Neural cell (in vitro differentiated cells): Measurements from ENCODE around the gene CKMT2. TPM values are rescaled to one million over a fixed set of nuclear protein-coding genes. Genes with fewer than 3 reads are reported as not detected.

ENCODE experiments used
- H2AFZ ChIP-seq: fragments of 200-600, 300-800 bp; sonication (generic), shearing (Covaris generic); 2 replicates; pipeline ENCODE4 v1.6.0; 2014; ENCODE audit warnings: low read depth, mild to moderate bottlenecking, antibody characterized with exemption, low read length, moderate library complexity
- H3F3A ChIP-seq: fragments of 200-600 bp; shearing (Covaris generic); 2 replicates; pipeline ENCODE4 v1.6.1; 2016; ENCODE audit warnings: mild to moderate bottlenecking, moderate library complexity, mixed read lengths, antibody characterized with exemption, low read length; ENCODE audit not compliant: insufficient read depth, poor library complexity, severe bottlenecking
- H3K27ac ChIP-seq: fragments of 200-600, 300-800 bp; sonication (generic), shearing (Covaris generic); 2 replicates; pipeline ENCODE4 v1.5.1; 2014; ENCODE audit warnings: mild to moderate bottlenecking, low read length, moderate library complexity
- H3K27me3 ChIP-seq: fragments of 300-800, 200-600 bp; sonication (generic), shearing (Covaris generic); 2 replicates; pipeline ENCODE4 v1.6.0; 2014; ENCODE audit warnings: mild to moderate bottlenecking, low read depth, low read length, moderate library complexity; ENCODE audit not compliant: insufficient read depth
- H3K36me3 ChIP-seq: fragments of 300-800, 200-600 bp; sonication (generic), shearing (Covaris generic); 2 replicates; pipeline ENCODE4 v1.5.1; 2014; ENCODE audit warnings: mild to moderate bottlenecking, antibody characterized with exemption, low read length, moderate library complexity; ENCODE audit not compliant: insufficient read depth
- H3K4me2 ChIP-seq: fragments of 300-800, 200-600 bp; sonication (generic), shearing (Covaris generic); 2 replicates; pipeline ENCODE4 v1.6.0; 2014; ENCODE audit warnings: mild to moderate bottlenecking, low read length
- H3K4me3 ChIP-seq: fragments of 300-800, 200-600 bp; sonication (generic), shearing (Covaris generic); 2 replicates; pipeline ENCODE4 v1.5.1; 2014; ENCODE audit warnings: mild to moderate bottlenecking, low read length, moderate library complexity
- H3K79me2 ChIP-seq: fragments of 200-600 bp; shearing (Covaris generic); replicated peaks from 2 replicates; pipeline ENCODE4 v1.6.0; 2014; ENCODE audit warnings: mild to moderate bottlenecking, low read length, moderate library complexity; ENCODE audit not compliant: insufficient read depth
- H3K9ac ChIP-seq: fragments of 300-800, 200-600 bp; sonication (generic), shearing (Covaris generic); 2 replicates; pipeline ENCODE4 v1.6.1; 2016; ENCODE audit warnings: mild to moderate bottlenecking, low read length, mixed read lengths
- H3K9me2 ChIP-seq: fragments of 200-600 bp; shearing (Covaris generic); 2 replicates; pipeline ENCODE4 v1.6.1; 2016; ENCODE audit warnings: mild to moderate bottlenecking, low read length, mixed read lengths; ENCODE audit not compliant: insufficient read depth
- H3K9me3 ChIP-seq: fragments of 200-600, 300-800 bp; sonication (generic), shearing (Covaris generic); 2 replicates; pipeline ENCODE4 v1.6.1; 2016; ENCODE audit warnings: mild to moderate bottlenecking, mixed run types, low read length, moderate library complexity, mixed read lengths
- H4K20me1 ChIP-seq: fragments of 200-600 bp; shearing (Covaris generic); 2 replicates; pipeline ENCODE4 v1.6.1; 2016; ENCODE audit warnings: mild to moderate bottlenecking, mixed run types; ENCODE audit not compliant: insufficient read depth
- CTCF ChIP-seq: fragments of 450-650 bp; IDR thresholded peaks from 2 replicates; pipeline ENCODE4 v1.5.1; 2014; ENCODE audit warnings: antibody characterized with exemption, mild to moderate bottlenecking, moderate library complexity; ENCODE audit not compliant: poor library complexity, severe bottlenecking
- EP300 ChIP-seq: fragments of 450-650 bp; conservative IDR thresholded peaks from 2 replicates; pipeline ENCODE4 v1.6.1; 2014; ENCODE audit warnings: antibody characterized with exemption, mild to moderate bottlenecking, moderate library complexity; ENCODE audit not compliant: poor library complexity, severe bottlenecking
- EZH2 ChIP-seq: fragments of 200-600, 300-800 bp; shearing (Covaris generic), sonication (generic); IDR thresholded peaks from 2 replicates; pipeline ENCODE4 v1.6.1; 2014; ENCODE audit warnings: antibody characterized with exemption, low read length, borderline replicate concordance, mild to moderate bottlenecking; ENCODE audit not compliant: insufficient read depth, poor library complexity, severe bottlenecking
- MXI1 ChIP-seq: fragments of 450-650 bp; conservative IDR thresholded peaks from 2 replicates; pipeline ENCODE4 v1.6.1; 2014; ENCODE audit warnings: antibody characterized with exemption, mild to moderate bottlenecking; ENCODE audit not compliant: poor library complexity, severe bottlenecking
- POLR2AphosphoS5 ChIP-seq: IDR thresholded peaks from 2 replicates; pipeline ENCODE4 v1.6.1; 2012
- RAD21 ChIP-seq: fragments of 450-650 bp; conservative IDR thresholded peaks from 2 replicates; pipeline ENCODE4 v1.6.1; 2014; ENCODE audit warnings: antibody characterized with exemption, mild to moderate bottlenecking, moderate library complexity
- SMC3 ChIP-seq: fragments of 450-650 bp; conservative IDR thresholded peaks from 2 replicates; pipeline ENCODE4 v1.6.1; 2014; ENCODE audit warnings: antibody characterized with exemption, mild to moderate bottlenecking, moderate library complexity; ENCODE audit not compliant: poor library complexity
- TAF1 ChIP-seq: IDR thresholded peaks from 2 replicates; pipeline ENCODE4 v1.6.1; 2012; ENCODE audit warnings: low read depth
- polyA plus RNA-seq: library from polyadenylated mRNA; depleted of rRNA; stranded (reverse); fragments of >200 nt; gene quantifications from 2 replicates; pipeline ENCODE4 v1.2.3, GENCODE V29; 2014
- TF ChIP-seq, protein P1 (sequence below): IDR thresholded peaks from 2 replicates; pipeline ENCODE4 v1.6.1; 2012; ENCODE audit warnings: borderline replicate concordance

Gene CKMT2
- polyA plus RNA-seq, 1 donor from 2014 or later, result not detected

DNA sequence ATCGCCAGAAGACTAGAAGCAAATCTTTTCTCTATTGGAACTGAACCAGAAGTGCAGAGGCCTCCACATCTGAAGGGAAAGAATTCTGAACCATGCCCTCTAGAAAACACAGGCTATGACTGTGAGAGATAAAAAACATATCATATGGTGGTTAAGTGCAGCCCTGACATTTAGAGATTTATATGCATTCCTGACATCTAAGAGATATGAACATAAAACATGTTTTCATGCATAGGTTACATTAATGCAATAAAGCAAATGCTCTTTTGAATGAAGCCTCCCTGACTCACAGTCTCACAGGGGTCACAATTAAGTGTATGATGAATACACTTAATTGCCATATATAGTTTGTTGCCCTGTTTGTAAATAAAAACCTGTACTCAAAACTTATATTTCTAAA, 28.9 kb upstream of the CKMT2 start:
- H3K27ac ChIP-seq, result no peak overlapping the region
- no peaks in the 10 kb centered on the region for H3K27me3 ChIP-seq
- no peak overlapping the region for H3K9ac ChIP-seq
- no peaks in the 10 kb centered on the region for H4K20me1 ChIP-seq
- H2AFZ ChIP-seq, result no peak overlapping the region
- H3K9me3 ChIP-seq, result no peaks in the 10 kb centered on the region
- no peaks in the 10 kb centered on the region for H3K9me2 ChIP-seq
- no peak overlapping the region for H3K4me3 ChIP-seq
- H3K79me2 ChIP-seq, result no peaks in the 10 kb centered on the region
- TF ChIP-seq CTCF (no peak), RAD21 (no peak), SMC3 (no peak), MXI1 (no peak), TAF1 (no peak), EP300 (no peak), POLR2AphosphoS5 (no peak), EZH2 (no peak)
- TF ChIP-seq, protein P1, sequence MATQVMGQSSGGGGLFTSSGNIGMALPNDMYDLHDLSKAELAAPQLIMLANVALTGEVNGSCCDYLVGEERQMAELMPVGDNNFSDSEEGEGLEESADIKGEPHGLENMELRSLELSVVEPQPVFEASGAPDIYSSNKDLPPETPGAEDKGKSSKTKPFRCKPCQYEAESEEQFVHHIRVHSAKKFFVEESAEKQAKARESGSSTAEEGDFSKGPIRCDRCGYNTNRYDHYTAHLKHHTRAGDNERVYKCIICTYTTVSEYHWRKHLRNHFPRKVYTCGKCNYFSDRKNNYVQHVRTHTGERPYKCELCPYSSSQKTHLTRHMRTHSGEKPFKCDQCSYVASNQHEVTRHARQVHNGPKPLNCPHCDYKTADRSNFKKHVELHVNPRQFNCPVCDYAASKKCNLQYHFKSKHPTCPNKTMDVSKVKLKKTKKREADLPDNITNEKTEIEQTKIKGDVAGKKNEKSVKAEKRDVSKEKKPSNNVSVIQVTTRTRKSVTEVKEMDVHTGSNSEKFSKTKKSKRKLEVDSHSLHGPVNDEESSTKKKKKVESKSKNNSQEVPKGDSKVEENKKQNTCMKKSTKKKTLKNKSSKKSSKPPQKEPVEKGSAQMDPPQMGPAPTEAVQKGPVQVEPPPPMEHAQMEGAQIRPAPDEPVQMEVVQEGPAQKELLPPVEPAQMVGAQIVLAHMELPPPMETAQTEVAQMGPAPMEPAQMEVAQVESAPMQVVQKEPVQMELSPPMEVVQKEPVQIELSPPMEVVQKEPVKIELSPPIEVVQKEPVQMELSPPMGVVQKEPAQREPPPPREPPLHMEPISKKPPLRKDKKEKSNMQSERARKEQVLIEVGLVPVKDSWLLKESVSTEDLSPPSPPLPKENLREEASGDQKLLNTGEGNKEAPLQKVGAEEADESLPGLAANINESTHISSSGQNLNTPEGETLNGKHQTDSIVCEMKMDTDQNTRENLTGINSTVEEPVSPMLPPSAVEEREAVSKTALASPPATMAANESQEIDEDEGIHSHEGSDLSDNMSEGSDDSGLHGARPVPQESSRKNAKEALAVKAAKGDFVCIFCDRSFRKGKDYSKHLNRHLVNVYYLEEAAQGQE, result no peak
- H3F3A ChIP-seq, result no peaks in the 10 kb centered on the region
- no peak overlapping the region for H3K4me2 ChIP-seq
- no peaks in the 10 kb centered on the region for H3K36me3 ChIP-seq

DNA sequence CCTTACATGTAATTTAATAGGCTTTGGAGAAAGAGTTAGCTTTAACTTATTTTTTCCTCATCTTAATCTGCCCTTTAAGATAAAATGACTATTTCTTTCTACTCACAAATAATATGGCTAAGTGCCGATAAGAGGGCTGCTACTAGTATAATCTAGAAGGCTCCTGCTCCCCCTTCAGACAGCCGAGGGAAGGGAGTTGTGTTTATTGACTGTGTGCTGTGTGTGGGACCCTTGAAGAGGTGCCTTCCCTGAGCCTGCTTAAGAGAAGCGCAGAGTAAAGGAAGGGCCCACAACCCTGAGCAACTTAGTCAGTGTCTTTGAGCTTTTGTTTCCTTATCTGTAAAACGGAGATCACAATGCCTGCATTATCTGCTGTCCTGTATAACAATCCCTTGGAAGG, 28.1 kb upstream of the CKMT2 start:
- no peaks in the 10 kb centered on the region for H3K27me3 ChIP-seq
- no peak overlapping the region for H3K4me2 ChIP-seq
- H4K20me1 ChIP-seq, result no peaks in the 10 kb centered on the region
- no peaks in the 10 kb centered on the region for H3K36me3 ChIP-seq
- H2AFZ ChIP-seq, result no peak overlapping the region
- H3K9ac ChIP-seq, result no peak overlapping the region
- no peaks in the 10 kb centered on the region for H3K9me3 ChIP-seq
- no peaks in the 10 kb centered on the region for H3K9me2 ChIP-seq
- no peaks in the 10 kb centered on the region for H3F3A ChIP-seq
- H3K79me2 ChIP-seq, result no peaks in the 10 kb centered on the region
- H3K27ac ChIP-seq, result no peak overlapping the region
- no peak for TF ChIP-seq EZH2
- TF ChIP-seq, protein P1, result no peak
- no peak for TF ChIP-seq RAD21
- TF ChIP-seq MXI1, result no peak
- H3K4me3 ChIP-seq, result no peak overlapping the region
